T-helper 1 cell (primary cell): ENCODE data around the gene RNU2-63P.
A peak's percentile ranks its signal among the peaks of the same experiment; 100 is the strongest.
"Not testable (repeated sequence)": the region's sequence is repeated elsewhere in the genome, so short reads cannot be mapped to it uniquely, and the experiment has no call there.

Source experiments
- DNase-seq, 5 donors: peaks; one replicate each; pipeline ENCODE4 v3.0.0-alpha.2; 2012 to 2020

The RNU2-63P gene

DNA sequence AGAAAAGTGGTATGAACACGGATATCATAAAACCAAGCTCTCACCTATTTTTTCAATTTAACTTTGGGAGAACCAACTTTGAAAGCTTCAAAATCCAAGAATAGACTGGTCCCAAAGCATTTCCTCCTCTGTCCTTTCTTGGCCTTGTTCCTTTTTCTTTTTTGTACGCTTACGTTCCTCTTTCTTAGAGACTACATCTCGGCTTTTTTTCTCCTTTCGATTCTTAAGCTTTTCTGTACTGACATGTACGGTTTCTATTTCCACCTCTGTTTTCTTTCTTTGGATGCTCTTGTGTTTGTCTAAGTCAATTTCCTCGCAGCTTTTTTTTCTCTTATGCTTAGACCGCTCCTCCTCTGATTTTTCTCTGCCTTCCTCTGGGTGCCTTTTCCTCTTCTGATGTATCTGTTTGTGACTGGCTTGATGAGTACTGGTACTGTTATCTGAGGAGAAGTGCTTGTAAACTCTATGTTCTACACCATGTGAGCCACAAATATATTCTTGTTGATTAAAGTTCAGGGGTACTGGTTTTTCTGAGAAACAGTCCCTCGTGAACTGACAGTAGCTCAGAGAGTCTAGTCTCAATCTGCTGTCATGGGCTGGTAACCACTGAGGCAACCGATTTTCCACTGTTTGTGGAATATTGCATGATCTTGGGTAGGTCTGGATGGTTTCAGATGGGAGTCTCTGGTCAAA, 11.5 kb upstream of the RNU2-63P start:
- DNase-seq = peak in 1 of 5 donors; percentile 11

DNA sequence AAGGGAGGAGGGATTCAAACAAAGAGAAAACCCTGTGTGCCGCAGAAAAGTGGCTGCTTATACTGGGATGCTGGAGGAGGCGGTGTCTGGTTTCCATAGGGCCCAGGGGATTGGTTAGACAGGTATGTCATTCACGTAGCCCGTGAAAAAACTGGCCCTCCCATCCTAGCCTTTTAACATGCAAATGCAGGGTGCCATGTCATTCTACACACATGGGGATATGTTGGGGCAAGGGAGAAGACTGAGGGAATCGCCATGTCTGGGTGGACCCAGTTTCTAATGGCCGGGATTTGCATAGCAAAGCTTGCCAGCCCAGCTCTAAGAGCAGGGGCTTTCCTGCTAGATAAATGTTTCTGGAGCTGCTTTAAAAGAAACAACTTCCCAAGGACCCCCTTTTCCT, 8.2 kb upstream of the RNU2-63P start:
- DNase-seq = no peak

DNA sequence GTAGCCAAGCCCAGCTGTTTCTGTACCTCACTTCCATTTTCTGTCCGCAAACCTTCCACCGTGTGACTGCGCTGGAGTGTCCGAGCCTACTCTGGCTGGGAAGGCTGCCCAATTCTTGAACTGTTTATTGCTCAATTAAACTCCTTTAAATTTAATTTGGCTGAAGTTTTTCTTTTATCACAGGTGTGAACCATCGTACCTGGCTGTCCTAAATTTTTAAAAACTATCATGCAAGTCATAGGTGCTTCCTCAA, 6.2 kb upstream of the RNU2-63P start:
- no peak for DNase-seq

- DNase-seq = no peak
Observed at GRCh38 chr2:88019985-88020384, 3.6 kb upstream of the RNU2-63P start.

DNA sequence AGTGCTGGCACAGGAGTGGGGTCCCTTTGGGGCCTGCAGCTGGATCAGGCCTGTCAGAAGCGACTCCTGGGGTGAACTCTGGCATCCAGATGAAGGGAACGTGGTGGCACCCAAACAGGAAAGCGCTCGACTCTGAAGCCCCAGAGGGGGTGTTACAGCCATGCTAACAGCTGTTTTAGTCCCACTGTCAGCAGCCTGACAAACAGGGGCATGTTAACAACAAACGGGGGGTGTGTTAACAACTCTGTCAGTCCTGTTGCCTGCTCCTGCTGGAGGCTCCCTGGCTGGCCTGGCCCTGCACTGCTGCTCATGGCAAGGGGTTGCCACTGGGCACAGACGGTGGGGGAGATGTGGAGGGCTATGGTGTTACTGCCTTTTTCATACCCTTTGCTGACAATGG, 2.6 kb upstream of the RNU2-63P start:
- no peak for DNase-seq

GRCh38 chr2:88018077-88018805, 1.9 kb upstream of the RNU2-63P start:
- not testable (repeated sequence) for DNase-seq

DNA sequence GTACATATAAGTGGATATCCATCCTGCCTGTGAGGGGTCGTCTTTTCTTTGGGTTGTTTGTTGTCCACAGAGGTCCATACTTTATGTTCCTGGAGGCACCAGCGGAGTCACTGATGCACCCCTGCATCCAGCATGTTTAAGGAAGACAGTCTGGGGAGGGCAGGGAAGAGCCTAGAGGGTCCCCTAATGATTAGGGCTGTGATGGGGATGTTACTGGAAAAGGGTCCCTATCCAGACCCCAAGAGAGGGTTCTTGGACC, 1.4 kb upstream of the RNU2-63P start:
- not testable (repeated sequence) for DNase-seq

- DNase-seq = peak in 3 of 5 donors; percentile 26 to 70 (median 44)
Observed at GRCh38 chr2:88016960-88017779, 823 bp upstream of the RNU2-63P start.

GRCh38 chr2:88011011-88011410, 5.3 kb downstream of the RNU2-63P start:
- no peak for DNase-seq

GRCh38 chr2:88010136-88010535, 6.2 kb downstream of the RNU2-63P start:
- no peak for DNase-seq

GRCh38 chr2:88006912-88007439, 9.4 kb downstream of the RNU2-63P start:
- no peak for DNase-seq

DNA sequence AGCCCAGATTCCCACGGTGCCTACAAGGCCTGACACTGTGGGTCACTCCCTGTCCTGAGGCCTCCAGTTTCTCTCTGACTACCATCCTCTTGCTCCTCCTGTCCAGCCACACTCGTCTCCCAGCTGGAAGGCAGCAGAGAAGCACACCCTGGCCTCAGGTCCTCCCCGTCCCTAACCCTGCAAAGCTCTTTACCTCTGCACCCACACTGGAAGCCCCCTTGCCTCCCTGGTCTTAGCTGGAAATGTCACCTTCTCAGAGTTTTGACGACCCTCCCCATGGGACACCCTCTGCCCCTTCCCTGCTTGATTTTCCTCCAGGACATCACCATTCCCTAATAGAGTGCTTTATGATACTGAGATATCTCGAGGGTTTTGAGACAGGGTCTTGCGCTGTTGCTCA, 10.6 kb downstream of the RNU2-63P start:
- no peak for DNase-seq

DNA sequence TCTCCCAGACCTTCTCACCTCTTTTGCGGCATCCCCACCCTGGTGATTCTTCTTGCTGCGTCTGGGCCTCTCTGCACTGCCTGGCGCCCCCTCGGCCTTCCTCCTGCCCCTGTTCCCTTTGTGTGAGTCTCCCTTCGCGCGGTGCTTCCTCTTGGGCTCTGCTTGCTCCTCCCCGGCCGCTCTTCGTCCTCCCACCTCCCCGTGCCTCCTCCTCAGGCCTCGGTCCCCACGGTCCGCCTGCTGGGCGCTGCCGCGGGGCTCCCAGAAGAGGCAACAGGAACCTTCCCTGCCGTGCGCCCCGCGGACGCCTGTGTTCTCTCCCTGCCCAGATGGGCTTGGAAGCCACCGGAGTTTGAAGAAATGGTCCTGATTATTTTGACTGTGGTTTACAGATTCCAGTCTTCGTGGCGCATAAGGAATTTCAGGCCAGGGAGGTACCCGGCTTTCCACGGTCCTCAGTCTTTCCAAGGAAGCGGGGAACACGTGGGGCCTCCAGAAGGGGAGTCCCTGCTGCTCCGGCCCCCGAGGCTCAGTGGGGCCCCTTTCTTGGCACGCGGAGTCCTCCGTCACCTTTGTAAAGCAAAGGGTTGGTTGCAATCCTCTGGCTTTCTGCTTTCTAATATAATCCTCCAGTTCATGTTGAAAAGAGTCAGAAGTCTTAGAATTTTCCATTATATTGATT, 13.1 kb downstream of the RNU2-63P start:
- DNase-seq = no peak

DNA sequence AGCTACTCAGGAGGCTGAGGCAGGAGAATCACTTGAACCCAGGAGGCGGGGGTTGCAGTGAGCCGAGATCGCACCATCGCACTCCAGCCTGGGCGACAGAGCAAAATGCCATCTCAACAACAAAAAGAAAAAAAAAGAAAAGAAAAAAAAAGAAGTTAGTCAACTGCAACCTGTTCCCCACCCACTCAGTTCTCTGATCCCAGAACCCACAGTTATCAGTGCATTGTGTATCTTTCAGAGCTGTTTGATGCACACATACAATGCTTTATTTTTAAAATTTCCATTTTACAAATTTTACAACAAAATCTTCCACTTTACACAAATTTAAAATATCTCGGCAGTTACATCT, 14.0 kb downstream of the RNU2-63P start:
- no peak for DNase-seq

GRCh38 chr2:88000474-88000873, 15.9 kb downstream of the RNU2-63P start:
- DNase-seq = not testable (repeated sequence)

DNA sequence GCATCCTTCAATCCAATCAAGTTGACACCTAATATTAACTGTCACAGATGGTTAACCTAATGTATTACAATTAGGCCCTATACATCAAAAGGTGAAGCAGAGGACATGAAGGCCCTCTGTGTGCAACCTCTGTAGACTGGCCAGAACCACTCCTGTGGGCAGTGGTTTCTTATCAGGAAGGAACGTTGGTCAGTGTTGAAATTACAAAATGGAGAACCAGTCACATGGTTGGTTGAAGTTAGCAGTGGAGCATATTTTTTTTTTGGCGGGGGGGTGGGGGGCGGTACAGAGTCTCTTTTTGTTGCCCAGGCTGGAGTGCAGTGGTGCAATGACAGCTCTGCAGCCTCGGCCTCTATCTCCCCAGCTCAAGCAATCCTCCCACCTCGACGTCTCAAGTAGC, 19.8 kb downstream of the RNU2-63P start:
- DNase-seq = no peak

DNA sequence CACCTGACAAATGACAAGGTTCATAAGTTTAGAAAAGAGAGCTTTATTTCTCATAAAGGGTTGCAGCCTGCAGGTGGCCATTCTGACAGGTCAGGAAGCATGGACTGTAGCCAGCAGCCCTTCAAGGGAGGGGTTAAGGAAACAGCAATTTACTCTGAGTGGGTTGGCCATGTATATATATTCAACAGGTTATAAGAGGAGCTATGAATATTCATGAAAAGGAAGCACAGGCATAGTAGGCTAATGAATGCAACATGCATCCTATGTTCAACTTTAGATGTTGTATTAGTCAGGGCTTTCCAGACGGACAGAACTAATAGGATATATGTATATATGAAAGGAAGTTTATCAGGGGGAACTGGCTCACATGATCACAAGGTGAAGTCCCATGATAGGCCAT, 20.6 kb downstream of the RNU2-63P start:
- DNase-seq = no peak

DNA sequence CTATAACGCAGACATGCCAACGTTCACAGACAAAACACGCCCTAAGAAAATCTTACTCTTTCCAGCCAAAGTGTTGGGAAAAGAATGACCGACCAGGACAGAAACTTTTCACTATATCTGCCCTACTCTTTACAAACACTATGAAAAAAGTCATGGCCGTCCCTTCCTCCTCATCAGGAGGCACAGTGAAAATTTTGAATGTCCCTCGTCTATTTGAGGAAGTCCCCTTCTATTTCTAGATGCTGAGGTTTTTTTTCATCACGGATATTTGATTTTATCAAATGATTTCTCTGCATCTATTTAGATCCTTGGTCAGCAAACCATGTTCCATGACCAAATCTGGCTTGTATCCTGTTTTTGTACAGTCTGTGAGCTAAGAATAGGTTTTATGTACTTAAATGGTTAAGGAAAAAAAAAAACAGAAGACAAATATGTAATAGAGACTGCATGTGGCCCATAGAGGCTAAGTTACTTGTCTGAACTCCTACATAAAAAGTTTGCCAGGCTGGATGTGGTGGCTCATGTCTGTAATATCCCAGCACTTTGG, 22.0 kb downstream of the RNU2-63P start:
- not testable (repeated sequence) for DNase-seq

- not testable (repeated sequence) for DNase-seq
Observed at GRCh38 chr2:87992569-87992968, 23.8 kb downstream of the RNU2-63P start.

- DNase-seq = not testable (repeated sequence)
Observed at GRCh38 chr2:87987473-87987872, 28.9 kb downstream of the RNU2-63P start.

GRCh38 chr2:87985902-87986301, 30.4 kb downstream of the RNU2-63P start:
- not testable (repeated sequence) for DNase-seq

GRCh38 chr2:87981182-87981581, 35.2 kb downstream of the RNU2-63P start:
- DNase-seq = not testable (repeated sequence)

- not testable (repeated sequence) for DNase-seq
Observed at GRCh38 chr2:87972385-87972784, 44.0 kb downstream of the RNU2-63P start.
